OCI-LY1 (cell line): ENCODE data around the gene CCDC138.

ENCODE experiments used
- H2AFZ ChIP-seq: fragments of 200-600 bp; sonication (generic), shearing (Covaris generic); 2 replicates; pipeline ENCODE4 v1.6.0; 2014; ENCODE audit warnings: antibody characterized with exemption, mild to moderate bottlenecking, low read length
- H3F3A ChIP-seq: fragments of 200-600 bp; sonication (generic), shearing (Covaris generic); 2 replicates; pipeline ENCODE4 v1.6.0; 2014; ENCODE audit warnings: mild to moderate bottlenecking, antibody characterized with exemption, low read length, moderate library complexity; ENCODE audit not compliant: insufficient read depth
- H3K27ac ChIP-seq: fragments of 200-600 bp; sonication (generic); 2 replicates; pipeline ENCODE4 v1.5.1; 2014; ENCODE audit warnings: low read length, mixed run types, mild to moderate bottlenecking, low read depth; ENCODE audit not compliant: poor library complexity, severe bottlenecking
- H3K27me3 ChIP-seq: fragments of 200-600 bp; sonication (generic); 2 replicates; pipeline ENCODE4 v1.6.0; 2014; ENCODE audit warnings: antibody characterized with exemption, mild to moderate bottlenecking, low read length, moderate library complexity; ENCODE audit not compliant: insufficient read depth
- H3K36me3 ChIP-seq: fragments of 200-600 bp; sonication (generic); 2 replicates; pipeline ENCODE4 v1.6.1; 2014; ENCODE audit warnings: mild to moderate bottlenecking, antibody characterized with exemption, low read length, moderate library complexity, mixed read lengths; ENCODE audit not compliant: insufficient read depth
- H3K4me1 ChIP-seq: fragments of 200-600 bp; sonication (generic); 2 replicates; pipeline ENCODE4 v1.5.1; 2014; ENCODE audit warnings: mild to moderate bottlenecking, low read length, moderate library complexity; ENCODE audit not compliant: insufficient read depth, severe bottlenecking
- H3K4me2 ChIP-seq: fragments of 200-600 bp; sonication (generic), shearing (Covaris generic); 2 replicates; pipeline ENCODE4 v1.6.1; 2014; ENCODE audit warnings: low read length
- H3K4me3 ChIP-seq: fragments of 200-600 bp; sonication (generic); 2 replicates; pipeline ENCODE4 v1.5.1; 2014; ENCODE audit warnings: low read length, low read depth, mild to moderate bottlenecking, mixed read lengths; ENCODE audit not compliant: poor library complexity, severe bottlenecking
- H3K79me2 ChIP-seq: fragments of 200-600 bp; shearing (Covaris generic); 2 replicates; pipeline ENCODE4 v1.6.1; 2016; ENCODE audit warnings: mixed run types, low read length, mixed read lengths; ENCODE audit not compliant: insufficient read depth
- H3K9ac ChIP-seq: fragments of 200-600 bp; sonication (generic), shearing (Covaris generic); 2 replicates; pipeline ENCODE4 v1.6.1; 2014; ENCODE audit warnings: mild to moderate bottlenecking, low read length, mixed read lengths
- H3K9me2 ChIP-seq: fragments of 200-600 bp; sonication (generic), shearing (Covaris generic); 2 replicates; pipeline ENCODE4 v1.6.1; 2014; ENCODE audit warnings: low read depth, mild to moderate bottlenecking, low read length, mixed read lengths
- H3K9me3 ChIP-seq: fragments of 200-600 bp; shearing (Covaris generic); 2 replicates; pipeline ENCODE4 v1.6.1; 2014; ENCODE audit warnings: low read length, mixed read lengths
- H4K20me1 ChIP-seq: fragments of 200-600 bp; sonication (generic), shearing (Covaris generic); 2 replicates; pipeline ENCODE4 v1.6.0; 2016; ENCODE audit warnings: mild to moderate bottlenecking, low read length; ENCODE audit not compliant: insufficient read depth
- CTCF ChIP-seq: fragments of 200-600 bp; sonication (generic), shearing (Covaris generic); IDR thresholded peaks from 2 replicates; pipeline ENCODE4 v1.5.1; 2017; ENCODE audit warnings: mild to moderate bottlenecking, antibody characterized with exemption, low read length, moderate library complexity, mixed read lengths
- EZH2 ChIP-seq: fragments of 200-600 bp; sonication (generic), shearing (Covaris generic); IDR thresholded peaks from 2 replicates; pipeline ENCODE4 v1.8.0; 2017; ENCODE audit warnings: borderline replicate concordance, mixed run types, mild to moderate bottlenecking, antibody characterized with exemption, low read length, moderate library complexity, mixed read lengths

CCDC138 gene

GRCh38 chr2:108919571-108920373 lies 133.2 kb downstream of the CCDC138 start:
- H3K9me2 ChIP-seq: no peaks in the 10 kb centered on the region
- no peaks in the 10 kb centered on the region for H3K36me3 ChIP-seq
- H3F3A ChIP-seq: no peaks in the 10 kb centered on the region
- no peaks in the 10 kb centered on the region for H4K20me1 ChIP-seq
- TF ChIP-seq CTCF (no peak), EZH2 (no peak)
- no peaks in the 10 kb centered on the region for H3K4me1 ChIP-seq
- no peaks in the 10 kb centered on the region for H3K79me2 ChIP-seq
- no peak overlapping the region for H3K4me2 ChIP-seq
- H3K4me3 ChIP-seq: no peak overlapping the region
- H3K9ac ChIP-seq: no peak overlapping the region
- H3K27ac ChIP-seq: no peak overlapping the region
- H2AFZ ChIP-seq: no peak overlapping the region
- no peaks in the 10 kb centered on the region for H3K9me3 ChIP-seq
- no peaks in the 10 kb centered on the region for H3K27me3 ChIP-seq

GRCh38 chr2:108920686-108921085 lies 134.1 kb downstream of the CCDC138 start:
- Histone ChIP-seq H3K79me2 (no peaks in the 10 kb centered on the region), H3K4me3 (no peak overlapping the region), H3K9me3 (no peaks in the 10 kb centered on the region), H3F3A (no peaks in the 10 kb centered on the region), H3K4me1 (no peaks in the 10 kb centered on the region), H3K9me2 (no peaks in the 10 kb centered on the region), H3K27ac (no peak overlapping the region), H2AFZ (no peak overlapping the region), H3K27me3 (no peaks in the 10 kb centered on the region), H3K9ac (no peak overlapping the region), H4K20me1 (no peaks in the 10 kb centered on the region), H3K4me2 (no peak overlapping the region), H3K36me3 (no peaks in the 10 kb centered on the region)
- TF ChIP-seq CTCF: no peak
- TF ChIP-seq EZH2: no peak

- Histone ChIP-seq H3K79me2 (no peaks in the 10 kb centered on the region), H3K9ac (no peak overlapping the region), H3K4me3 (no peak overlapping the region), H3K27ac (no peak overlapping the region), H3K9me2 (no peaks in the 10 kb centered on the region), H3K4me1 (no peaks in the 10 kb centered on the region), H3K27me3 (no peaks in the 10 kb centered on the region), H3K36me3 (no peaks in the 10 kb centered on the region), H3K4me2 (no peak overlapping the region), H3K9me3 (no peaks in the 10 kb centered on the region), H3F3A (no peaks in the 10 kb centered on the region), H4K20me1 (no peaks in the 10 kb centered on the region), H2AFZ (no peak overlapping the region)
- TF ChIP-seq EZH2: no peak
- no peak for TF ChIP-seq CTCF
Measured at GRCh38 chr2:108921096-108922030, 134.8 kb downstream of the CCDC138 start.
